Hindlimb muscle (tissue), 1 donor: Measurements from ENCODE around the gene FCRL6. TPM values are rescaled to one million over a fixed set of nuclear protein-coding genes. Genes with fewer than 3 reads are reported as not detected.

ENCODE experiments used
- DNase-seq: peaks from one replicate; pipeline ENCODE4 v3.0.0-alpha.2; 2013
- polyA plus RNA-seq: library from polyadenylated mRNA; unstranded; fragments of 120-200 nt; gene quantifications from one replicate; pipeline ENCODE4 v1.2.1, GENCODE V29; 2013; ENCODE audit not compliant: insufficient read length

FCRL6 gene
- polyA plus RNA-seq, 1 donor: not detected

- no peak for DNase-seq
Measured at GRCh38 chr1:159864262-159864661, 62.1 kb downstream of the FCRL6 start.

Other genes with a start within 250 kb of the FCRL6 start
- gene APCS, start 214.5 kb upstream of the FCRL6 start, polyA plus RNA-seq: not detected
- gene CRP, start 87.8 kb upstream of the FCRL6 start, polyA plus RNA-seq: not detected
- gene DUSP23, start 21.4 kb upstream of the FCRL6 start, polyA plus RNA-seq: 10.2 TPM
- gene SLAMF8, start 24.5 kb downstream of the FCRL6 start, polyA plus RNA-seq: 0.45 TPM
- not detected for gene VSIG8, start 60.3 kb downstream of the FCRL6 start, polyA plus RNA-seq
- gene CFAP45, start 97.8 kb downstream of the FCRL6 start, polyA plus RNA-seq: 0.40 TPM
- gene TAGLN2, start 123.1 kb downstream of the FCRL6 start, polyA plus RNA-seq: 155 TPM
- 0.65 TPM for gene IGSF9, start 143.3 kb downstream of the FCRL6 start, polyA plus RNA-seq
- gene SLAMF9, start 151.9 kb downstream of the FCRL6 start, polyA plus RNA-seq: not detected
- gene PIGM, start 229.6 kb downstream of the FCRL6 start, polyA plus RNA-seq: 5.0 TPM